ENCODE data around the gene SLC24A1.

- no peak for TF ChIP-seq POLR2A (IDR thresholded peaks at IDR 0.05)
- TF ChIP-seq, protein P1, sequence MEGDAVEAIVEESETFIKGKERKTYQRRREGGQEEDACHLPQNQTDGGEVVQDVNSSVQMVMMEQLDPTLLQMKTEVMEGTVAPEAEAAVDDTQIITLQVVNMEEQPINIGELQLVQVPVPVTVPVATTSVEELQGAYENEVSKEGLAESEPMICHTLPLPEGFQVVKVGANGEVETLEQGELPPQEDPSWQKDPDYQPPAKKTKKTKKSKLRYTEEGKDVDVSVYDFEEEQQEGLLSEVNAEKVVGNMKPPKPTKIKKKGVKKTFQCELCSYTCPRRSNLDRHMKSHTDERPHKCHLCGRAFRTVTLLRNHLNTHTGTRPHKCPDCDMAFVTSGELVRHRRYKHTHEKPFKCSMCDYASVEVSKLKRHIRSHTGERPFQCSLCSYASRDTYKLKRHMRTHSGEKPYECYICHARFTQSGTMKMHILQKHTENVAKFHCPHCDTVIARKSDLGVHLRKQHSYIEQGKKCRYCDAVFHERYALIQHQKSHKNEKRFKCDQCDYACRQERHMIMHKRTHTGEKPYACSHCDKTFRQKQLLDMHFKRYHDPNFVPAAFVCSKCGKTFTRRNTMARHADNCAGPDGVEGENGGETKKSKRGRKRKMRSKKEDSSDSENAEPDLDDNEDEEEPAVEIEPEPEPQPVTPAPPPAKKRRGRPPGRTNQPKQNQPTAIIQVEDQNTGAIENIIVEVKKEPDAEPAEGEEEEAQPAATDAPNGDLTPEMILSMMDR (IDR thresholded peaks at IDR 0.05) = no peak
These were observed 41.8 kb downstream of the SLC24A1 start for GRCh38 chr15:65663521-65663920.

All from Peyer's patch (tissue), 4 donors.